ENCODE data around the gene SNX30.

The SNX30 gene

GRCh38 chr9:112753725-112754124 is 3.2 kb downstream of the SNX30 start:
- DNase-seq = no peak

DNA sequence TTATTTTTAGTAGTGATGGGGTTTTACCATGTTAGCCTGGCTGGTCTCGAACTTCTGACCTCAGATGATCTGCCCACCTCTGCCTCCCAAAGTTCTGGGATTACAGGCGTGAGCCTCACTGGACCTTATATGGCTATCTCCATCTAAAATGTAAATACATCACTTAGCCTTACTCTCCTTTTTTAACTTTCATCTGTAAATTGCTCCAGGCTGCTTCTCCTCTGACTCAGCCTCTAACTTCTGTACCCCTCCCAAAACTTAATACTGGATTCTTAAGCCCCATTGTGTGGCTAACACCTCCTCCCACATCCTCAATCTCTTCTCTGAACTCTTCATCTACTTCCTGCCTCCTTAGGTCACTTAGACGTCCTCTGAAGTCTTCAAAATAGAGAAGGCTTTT is 4.0 kb downstream of the SNX30 start:
- no peak for DNase-seq

DNA sequence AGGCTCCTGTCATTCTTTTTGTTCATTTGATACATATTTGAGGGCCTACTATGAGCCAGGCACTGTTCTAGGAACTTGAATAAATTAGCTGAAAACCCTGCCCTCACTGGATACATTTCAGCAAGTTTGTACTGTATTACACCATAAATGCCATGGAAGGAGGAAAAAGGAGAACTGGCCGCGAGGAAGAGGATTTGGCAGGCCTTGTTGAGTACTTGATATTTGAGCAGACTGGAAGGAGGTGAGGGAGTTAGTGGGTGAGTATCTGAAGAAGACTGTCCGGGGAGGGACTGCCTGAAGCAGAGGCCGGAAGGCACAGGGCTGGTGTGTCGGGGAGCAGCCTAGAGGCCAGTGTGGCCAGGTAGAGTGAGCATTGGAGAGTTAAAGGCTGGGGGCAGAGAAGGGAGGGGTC is 4.5 kb downstream of the SNX30 start:
- no peak for DNase-seq

DNA sequence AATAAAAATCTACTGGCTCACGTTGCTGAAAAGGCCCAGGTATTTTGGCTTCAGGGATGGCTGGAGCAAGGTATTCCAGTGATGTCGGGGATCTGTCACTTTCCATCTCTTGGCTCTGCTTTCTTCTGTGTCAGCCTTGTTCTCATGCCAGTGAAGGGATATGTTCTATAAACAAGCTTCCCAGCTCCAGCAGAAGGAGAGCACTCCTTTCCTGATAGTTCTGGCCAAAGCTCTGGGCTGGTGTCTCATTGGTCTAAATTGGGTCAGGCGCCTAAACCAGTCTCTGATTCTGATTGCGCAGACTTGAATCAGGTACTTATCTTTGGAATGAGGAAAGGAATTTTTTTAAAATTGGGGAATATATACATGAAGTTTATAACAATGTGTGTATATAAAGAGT is 5.1 kb downstream of the SNX30 start:
- no peak for DNase-seq

- no peak for DNase-seq
Measured at GRCh38 chr9:112757282-112757883, 6.8 kb downstream of the SNX30 start.

DNA sequence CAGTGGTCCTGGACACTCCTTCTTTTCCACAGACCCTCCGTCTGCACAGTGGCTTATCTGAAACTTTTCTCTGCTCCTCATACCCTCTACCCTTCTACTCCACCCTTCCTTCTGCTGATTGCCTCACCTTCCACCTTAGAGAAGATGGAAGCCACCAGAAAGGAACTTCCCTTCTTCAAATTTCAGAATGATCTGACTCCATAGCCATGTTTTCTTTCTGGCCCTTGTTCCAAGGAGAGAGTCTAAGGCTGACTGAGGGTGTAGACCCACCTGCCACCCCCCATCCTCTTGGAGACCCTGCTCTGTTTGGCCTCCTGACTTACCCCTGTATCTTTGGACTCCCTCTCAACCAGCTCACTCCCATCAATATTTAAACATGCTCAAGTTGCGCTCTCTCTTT is 7.4 kb downstream of the SNX30 start:
- no peak for DNase-seq

- no peak for DNase-seq
Measured at GRCh38 chr9:112760821-112761220, 10.3 kb downstream of the SNX30 start.

- no peak for DNase-seq
Measured at GRCh38 chr9:112761912-112762655, 11.5 kb downstream of the SNX30 start.

DNA sequence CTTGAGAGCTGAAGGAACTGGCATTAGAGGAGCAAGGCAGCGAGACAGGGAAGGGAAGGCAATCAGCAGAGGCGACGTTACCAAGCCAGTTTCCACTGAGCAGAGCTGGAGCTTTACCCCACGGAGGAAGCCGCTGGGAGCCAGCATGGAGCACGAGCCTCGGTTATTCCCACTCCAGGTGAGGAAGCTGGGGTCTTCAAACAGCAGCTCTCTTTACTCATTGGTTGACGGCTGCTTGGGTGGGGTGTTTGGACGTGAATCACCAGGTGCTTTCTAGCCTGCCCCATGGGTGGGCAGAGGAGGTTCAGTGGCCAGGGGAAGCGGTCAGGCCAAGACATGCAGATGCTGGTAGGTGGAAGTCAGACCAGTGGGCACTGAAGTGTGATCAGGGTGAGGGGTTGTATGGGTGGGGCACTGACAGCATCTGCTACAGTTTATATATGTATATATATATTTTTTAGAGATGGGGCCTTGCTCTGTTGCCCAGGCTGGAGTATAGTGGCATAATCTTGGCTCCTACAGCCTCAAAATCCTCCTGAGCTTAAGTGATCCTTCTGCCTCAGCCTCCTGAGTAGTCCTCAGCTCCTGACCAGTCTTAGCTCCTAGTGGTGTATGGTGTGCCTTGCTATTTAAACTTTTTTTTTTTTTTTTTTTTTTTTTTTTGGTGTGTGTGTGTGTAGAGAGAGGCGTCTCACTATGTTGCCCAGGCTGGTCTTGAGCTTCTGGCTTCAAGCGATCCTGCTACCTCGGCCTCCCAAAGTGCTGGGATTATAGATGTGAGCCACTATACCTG is 12.4 kb downstream of the SNX30 start:
- DNase-seq = no peak

DNA sequence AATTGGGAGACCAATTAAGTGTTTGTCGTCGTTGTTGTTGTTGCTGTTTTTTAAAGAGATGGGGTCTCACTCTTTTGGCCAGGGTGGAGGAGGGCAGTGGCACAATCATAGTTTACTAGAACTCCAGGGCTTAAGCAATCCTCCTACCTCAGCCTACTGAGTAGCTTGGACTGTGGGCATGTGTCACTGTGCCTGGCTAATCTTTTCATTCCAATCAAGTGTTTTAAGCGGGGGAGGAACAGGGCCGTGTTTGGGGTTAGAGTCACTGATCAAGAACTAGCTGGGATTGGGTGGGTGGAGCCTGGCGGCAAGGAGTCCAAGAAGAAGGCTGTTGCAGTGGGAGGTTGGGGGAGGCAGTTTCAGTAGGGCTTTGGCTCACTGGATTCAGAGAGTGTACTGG is 13.8 kb downstream of the SNX30 start:
- no peak for DNase-seq

- no peak for DNase-seq
Measured at GRCh38 chr9:112764837-112765236, 14.3 kb downstream of the SNX30 start.

DNA sequence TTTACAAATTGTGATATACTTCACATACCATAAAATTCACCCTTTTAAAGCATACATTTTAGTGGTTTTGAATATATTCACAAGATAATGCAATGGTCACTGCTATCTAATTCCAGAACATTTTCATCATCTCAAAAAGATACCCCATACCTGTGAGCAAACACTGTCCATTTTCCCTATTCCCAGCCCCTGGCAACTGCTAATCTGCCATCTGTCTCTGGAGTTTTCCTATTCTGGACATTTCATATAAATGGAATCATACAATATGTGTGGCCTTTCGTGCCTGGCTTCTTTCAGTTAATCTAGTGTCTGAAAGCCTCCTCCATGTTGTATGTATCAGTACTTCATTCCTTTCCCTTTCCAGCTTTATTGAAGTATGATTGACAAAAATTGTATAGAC is 14.7 kb downstream of the SNX30 start:
- DNase-seq = no peak

GRCh38 chr9:112771359-112772214 is 21.0 kb downstream of the SNX30 start:
- DNase-seq = no peak

GRCh38 chr9:112772215-112772509 is 21.6 kb downstream of the SNX30 start:
- DNase-seq = no peak

DNA sequence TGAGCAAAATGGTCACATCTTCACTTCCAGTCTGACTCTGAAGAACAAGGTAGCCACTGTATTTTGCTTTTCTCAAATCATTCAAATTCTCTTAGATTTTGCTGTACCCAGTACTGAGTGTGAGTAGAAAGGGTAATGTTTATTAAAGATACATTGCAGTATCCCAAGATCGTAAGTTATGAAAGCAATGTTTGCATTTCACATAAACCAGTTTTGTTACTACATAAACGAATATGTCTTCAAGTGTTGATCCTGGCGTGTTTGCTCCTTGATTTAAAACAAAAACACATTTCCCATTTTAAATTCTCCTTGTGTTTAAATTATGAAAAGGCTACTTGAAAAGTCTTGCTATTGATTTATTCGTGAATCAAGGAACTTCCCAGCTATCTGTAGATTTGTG is 22.0 kb downstream of the SNX30 start:
- DNase-seq = no peak

GRCh38 chr9:112774006-112774996 is 23.7 kb downstream of the SNX30 start:
- DNase-seq = no peak

DNA sequence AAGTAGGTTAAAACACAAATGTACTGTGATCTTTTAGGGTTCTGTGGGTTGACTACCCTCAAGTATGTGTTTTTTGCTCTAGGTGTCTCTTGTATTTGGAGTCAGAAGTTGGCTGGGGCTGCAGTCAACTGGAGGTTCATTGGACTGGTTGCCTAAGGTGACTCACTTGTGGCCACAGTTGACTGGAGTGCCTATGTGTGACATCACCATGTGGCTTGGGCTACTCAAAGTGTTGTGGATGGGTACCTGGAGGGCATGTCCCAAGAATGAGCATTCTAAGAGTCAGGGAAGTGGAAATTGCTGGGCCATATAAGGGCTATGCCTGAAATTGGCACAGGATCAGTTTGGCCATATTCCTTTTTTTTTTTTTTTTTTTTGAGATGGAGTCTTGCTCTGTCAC is 27.4 kb downstream of the SNX30 start:
- peak; percentile 27 for DNase-seq

GRCh38 chr9:112780450-112781036 is 30.0 kb downstream of the SNX30 start:
- no peak for DNase-seq

DNA sequence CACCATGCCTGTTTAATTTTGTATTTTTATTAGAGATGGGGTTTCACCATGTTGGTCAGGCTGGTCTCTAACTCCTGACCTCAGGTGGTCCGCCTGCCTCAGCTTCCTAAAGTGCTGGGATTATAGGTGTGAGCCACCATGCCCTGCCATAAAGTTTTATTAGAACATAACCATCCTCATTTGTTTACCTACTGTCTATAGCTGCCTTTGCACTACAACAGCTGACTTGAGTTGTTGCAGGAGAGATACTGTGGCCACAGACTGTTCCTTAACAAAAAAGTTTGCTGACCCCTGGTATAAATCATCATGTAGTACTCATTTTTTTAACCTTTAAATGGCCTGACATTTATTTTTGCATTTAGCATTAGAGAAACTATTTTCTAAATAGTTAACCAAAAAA is 31.7 kb downstream of the SNX30 start:
- DNase-seq = no peak

GRCh38 chr9:112783551-112783954 is 33.0 kb downstream of the SNX30 start:
- no peak for DNase-seq

GRCh38 chr9:112784020-112784785 is 33.6 kb downstream of the SNX30 start:
- peak; percentile 78 for DNase-seq
